PFSK-1 (cell line): ENCODE results near the gene ZNF608.

Experiments used
- FOXP2 ChIP-seq: optimal IDR thresholded peaks from 2 replicates; pipeline ENCODE3; 2011; ENCODE audit warnings: borderline replicate concordance, control low read depth, inconsistent platforms; ENCODE audit not compliant: insufficient read depth; ENCODE audit errors: extremely low read length, extremely low read depth
- POLR2AphosphoS5 ChIP-seq: IDR thresholded peaks from 2 replicates; pipeline ENCODE4 v1.6.1; 2012; ENCODE audit warnings: low read depth, mild to moderate bottlenecking, control low read depth, low read length, moderate library complexity
- SIN3A ChIP-seq: IDR thresholded peaks from 2 replicates; pipeline ENCODE4 v1.6.1; 2012; ENCODE audit warnings: mild to moderate bottlenecking, low read length, moderate library complexity, borderline replicate concordance; ENCODE audit not compliant: insufficient read depth
- TAF1 ChIP-seq: IDR thresholded peaks from 2 replicates; pipeline ENCODE4 v1.6.1; 2012; ENCODE audit warnings: low read length, control low read depth, borderline replicate concordance; ENCODE audit not compliant: insufficient read depth
- TF ChIP-seq, protein P1 (sequence below), 2 experiments: IDR thresholded peaks; 2 replicates each; pipeline versions ENCODE4 v1.6.1 to v1.8.0; 2011 to 2012; ENCODE audit warnings: low read depth in 2 of 2, low read length in 2 of 2, control low read depth in 1 of 2, inconsistent platforms in 1 of 2, mild to moderate bottlenecking in 1 of 2, moderate library complexity in 1 of 2; ENCODE audit not compliant: insufficient read depth in 1 of 2

Gene ZNF608

GRCh38 chr5:124725622-124726258 is 20.7 kb downstream of the ZNF608 start:
- no peak for TF ChIP-seq TAF1

DNA sequence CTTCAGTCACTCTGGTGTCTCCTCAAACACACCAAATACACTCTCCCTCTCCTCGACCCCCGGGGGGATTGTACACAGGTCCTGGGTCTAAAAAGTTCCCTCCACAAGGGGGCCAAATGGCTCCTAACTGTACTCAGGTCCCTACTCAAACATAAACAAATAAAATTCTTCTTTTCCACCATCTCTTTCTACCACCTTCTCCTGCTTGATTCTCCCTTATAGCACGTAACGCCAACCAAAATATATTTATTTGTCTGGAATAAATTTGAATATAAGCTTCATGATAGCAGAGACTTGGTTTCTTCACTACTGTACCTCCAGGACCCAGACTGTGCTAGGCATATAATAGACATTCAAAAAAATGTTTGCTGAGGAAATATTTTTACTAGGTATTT is 21.4 kb downstream of the ZNF608 start:
- TF ChIP-seq, protein P1, sequence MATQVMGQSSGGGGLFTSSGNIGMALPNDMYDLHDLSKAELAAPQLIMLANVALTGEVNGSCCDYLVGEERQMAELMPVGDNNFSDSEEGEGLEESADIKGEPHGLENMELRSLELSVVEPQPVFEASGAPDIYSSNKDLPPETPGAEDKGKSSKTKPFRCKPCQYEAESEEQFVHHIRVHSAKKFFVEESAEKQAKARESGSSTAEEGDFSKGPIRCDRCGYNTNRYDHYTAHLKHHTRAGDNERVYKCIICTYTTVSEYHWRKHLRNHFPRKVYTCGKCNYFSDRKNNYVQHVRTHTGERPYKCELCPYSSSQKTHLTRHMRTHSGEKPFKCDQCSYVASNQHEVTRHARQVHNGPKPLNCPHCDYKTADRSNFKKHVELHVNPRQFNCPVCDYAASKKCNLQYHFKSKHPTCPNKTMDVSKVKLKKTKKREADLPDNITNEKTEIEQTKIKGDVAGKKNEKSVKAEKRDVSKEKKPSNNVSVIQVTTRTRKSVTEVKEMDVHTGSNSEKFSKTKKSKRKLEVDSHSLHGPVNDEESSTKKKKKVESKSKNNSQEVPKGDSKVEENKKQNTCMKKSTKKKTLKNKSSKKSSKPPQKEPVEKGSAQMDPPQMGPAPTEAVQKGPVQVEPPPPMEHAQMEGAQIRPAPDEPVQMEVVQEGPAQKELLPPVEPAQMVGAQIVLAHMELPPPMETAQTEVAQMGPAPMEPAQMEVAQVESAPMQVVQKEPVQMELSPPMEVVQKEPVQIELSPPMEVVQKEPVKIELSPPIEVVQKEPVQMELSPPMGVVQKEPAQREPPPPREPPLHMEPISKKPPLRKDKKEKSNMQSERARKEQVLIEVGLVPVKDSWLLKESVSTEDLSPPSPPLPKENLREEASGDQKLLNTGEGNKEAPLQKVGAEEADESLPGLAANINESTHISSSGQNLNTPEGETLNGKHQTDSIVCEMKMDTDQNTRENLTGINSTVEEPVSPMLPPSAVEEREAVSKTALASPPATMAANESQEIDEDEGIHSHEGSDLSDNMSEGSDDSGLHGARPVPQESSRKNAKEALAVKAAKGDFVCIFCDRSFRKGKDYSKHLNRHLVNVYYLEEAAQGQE (IDR thresholded peaks at IDR 0.05; ENCODE audit: insufficient read depth in 1 of 2, low read depth in 2 of 2, low read length in 2 of 2): no peak
- TF ChIP-seq TAF1 (no peak), FOXP2 (no peak), SIN3A (no peak), POLR2AphosphoS5 (no peak)

DNA sequence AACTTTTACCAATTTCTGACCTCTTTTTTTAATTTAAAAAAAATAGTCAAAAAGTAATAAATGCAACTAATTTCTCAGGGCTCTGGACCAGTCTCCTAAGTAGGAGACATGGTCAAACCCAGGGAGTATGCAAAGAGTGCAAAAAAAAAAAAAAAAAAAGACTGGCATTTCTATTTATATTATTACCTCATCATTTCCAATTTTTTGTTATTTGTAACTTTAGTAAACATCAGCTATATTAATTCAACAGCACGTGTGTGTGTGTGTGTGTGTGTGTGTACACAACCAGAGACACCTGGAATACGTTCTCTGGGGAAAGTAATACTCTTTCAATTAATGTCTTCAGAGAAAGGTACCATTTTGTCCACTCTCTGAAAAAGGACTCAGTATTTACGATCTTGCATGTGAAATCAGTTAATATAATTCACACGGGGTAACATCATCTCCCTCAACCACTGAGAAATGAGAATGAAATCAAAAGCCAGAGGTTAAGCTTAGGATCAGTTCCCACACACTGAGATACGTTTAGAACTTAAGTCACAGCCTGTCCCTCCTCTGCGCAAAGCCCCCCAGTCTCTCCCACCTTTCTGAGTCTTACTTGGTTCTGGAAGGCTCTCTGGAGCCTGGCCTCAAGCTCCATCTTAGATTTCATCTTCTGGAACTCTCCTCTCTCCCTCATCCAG is 21.9 kb downstream of the ZNF608 start:
- TF ChIP-seq FOXP2 (no peak), TAF1 (no peak), POLR2AphosphoS5 (no peak), SIN3A (no peak)
- TF ChIP-seq, protein P1 (IDR thresholded peaks at IDR 0.05; ENCODE audit: insufficient read depth in 1 of 2, low read depth in 2 of 2, low read length in 2 of 2): no peak

DNA sequence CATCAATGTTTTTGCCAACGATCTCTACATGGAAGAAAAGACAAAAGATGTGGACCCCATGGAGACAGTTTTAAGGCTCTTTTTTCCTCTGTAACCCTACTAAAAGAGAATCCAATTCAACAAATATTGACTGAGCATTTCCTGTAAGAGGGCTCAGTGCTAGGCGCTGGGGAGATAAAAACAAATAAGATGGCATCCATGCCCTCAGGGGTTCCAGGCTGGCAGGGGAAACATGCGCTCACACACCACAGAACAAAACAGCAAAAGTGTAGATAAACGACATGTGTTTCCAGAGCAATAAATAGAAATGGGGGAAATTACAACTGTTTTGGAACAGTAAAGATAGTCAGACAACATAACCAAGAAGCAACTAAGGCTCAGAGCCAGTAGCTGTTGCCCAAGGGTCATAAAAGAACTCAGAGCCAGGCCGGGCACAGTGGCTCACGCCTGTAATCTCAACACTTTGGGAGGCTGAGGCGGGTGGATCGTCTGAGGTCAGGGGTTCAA is 25.2 kb downstream of the ZNF608 start:
- no peak for TF ChIP-seq FOXP2
- TF ChIP-seq SIN3A: no peak
- TF ChIP-seq, protein P1 (IDR thresholded peaks at IDR 0.05; ENCODE audit: insufficient read depth in 1 of 2, low read depth in 2 of 2, low read length in 2 of 2): no peak
- TF ChIP-seq TAF1: no peak
- no peak for TF ChIP-seq POLR2AphosphoS5

DNA sequence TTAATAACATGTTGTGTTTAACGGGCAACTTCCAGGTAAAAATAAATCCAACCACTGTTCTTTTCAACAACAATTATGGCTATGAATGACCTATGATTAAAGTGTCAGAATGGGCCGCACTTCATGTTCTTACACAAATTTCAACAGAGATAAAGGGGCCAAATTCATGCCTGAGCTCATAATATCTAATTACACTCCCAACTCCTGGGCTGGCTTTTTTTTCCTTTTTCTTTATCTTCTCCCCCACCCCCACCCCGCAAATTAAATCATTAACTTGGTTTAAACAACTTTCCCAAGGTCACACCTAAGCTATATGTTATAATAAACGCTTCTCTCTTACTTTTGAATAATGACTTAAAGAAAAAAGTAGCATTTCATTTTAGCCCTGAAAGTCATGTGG is 25.8 kb downstream of the ZNF608 start:
- TF ChIP-seq, protein P1 (IDR thresholded peaks at IDR 0.05; ENCODE audit: insufficient read depth in 1 of 2, low read depth in 2 of 2, low read length in 2 of 2): no peak
- TF ChIP-seq FOXP2: no peak
- no peak for TF ChIP-seq POLR2AphosphoS5
- TF ChIP-seq SIN3A: no peak
- TF ChIP-seq TAF1: no peak
